K562 (cell line): Measurements from ENCODE around the gene TDRD10. TPM values are rescaled to one million over a fixed set of nuclear protein-coding genes. Genes with fewer than 3 reads are reported as not detected.

Experiments
- AFF1 ChIP-seq, 2 experiments: fragments of 450-650 bp; IDR thresholded peaks; 2 replicates each; pipeline ENCODE4 v1.6.1; 2018; ENCODE audit warnings: mild to moderate bottlenecking in 2 of 2, low read depth in 1 of 2; ENCODE audit not compliant: partially characterized antibody in 2 of 2
- DMBX1 ChIP-seq: fragments of 250-450 bp; sonication (Bioruptor Pico); IDR thresholded peaks from 2 replicates; pipeline ENCODE4 v1.8.0; 2022; ENCODE audit warnings: inconsistent platforms, mild to moderate bottlenecking, moderate library complexity, borderline replicate concordance
- FOS ChIP-seq: IDR thresholded peaks from 3 replicates; pipeline ENCODE4 v1.6.1; 2011; ENCODE audit not compliant: insufficient read length; ENCODE audit errors: extremely low read depth
- LARP7 ChIP-seq: fragments of 450-650 bp; IDR thresholded peaks from 2 replicates; pipeline ENCODE4 v1.6.1; 2016
- LEF1 ChIP-seq: fragments of 450-650 bp; IDR thresholded peaks from 2 replicates; pipeline ENCODE4 v1.6.1; 2016; ENCODE audit warnings: mild to moderate bottlenecking
- MEIS2 ChIP-seq: fragments of 450-650 bp; IDR thresholded peaks from 2 replicates; pipeline ENCODE4 v1.6.1; 2014; ENCODE audit warnings: mild to moderate bottlenecking; ENCODE audit not compliant: partially characterized antibody
- POLR3A ChIP-seq: IDR thresholded peaks from 2 replicates; pipeline ENCODE4 v1.6.1; 2011; ENCODE audit warnings: borderline replicate concordance, mild to moderate bottlenecking, moderate library complexity; ENCODE audit not compliant: insufficient read length, insufficient read depth; ENCODE audit errors: extremely low read depth
- PTRF ChIP-seq: fragments of 450-650 bp; IDR thresholded peaks from 2 replicates; pipeline ENCODE4 v1.6.1; 2016; ENCODE audit warnings: mild to moderate bottlenecking, missing genetic modification characterization, missing compliant biosample characterization
- RBM14 ChIP-seq: fragments of 200-400 bp; formaldehyde crosslinking; IDR thresholded peaks from 2 replicates; pipeline ENCODE4 v1.6.1; 2018; ENCODE audit warnings: low read depth, mild to moderate bottlenecking, low read length, moderate library complexity, borderline replicate concordance; ENCODE audit not compliant: insufficient read depth
- REST ChIP-seq, 2 experiments: fragments of 450-650 bp; formaldehyde crosslinking in 1 of 2; IDR thresholded peaks; 2 replicates each; pipeline versions ENCODE4 v1.4.0 to v1.6.1; 2014 to 2020; ENCODE audit warnings: mild to moderate bottlenecking in 2 of 2, borderline replicate concordance in 1 of 2, low read depth in 1 of 2
- TRIM24 ChIP-seq, 2 experiments: fragments of 450-650 bp; IDR thresholded peaks; 2 replicates each; pipeline ENCODE4 v1.6.1; 2016
- ZBTB12 ChIP-seq: fragments of 250-450 bp; sonication (Bioruptor Pico); IDR thresholded peaks from 2 replicates; pipeline ENCODE4 v1.4.0; 2020
- ZBTB7A ChIP-seq: IDR thresholded peaks from 2 replicates; pipeline ENCODE4 v1.6.1; 2011; ENCODE audit warnings: low read depth, mild to moderate bottlenecking, low read length, moderate library complexity, borderline replicate concordance; ENCODE audit not compliant: control insufficient read depth
- ZNF77 ChIP-seq: fragments of 250-450 bp; sonication (Bioruptor Pico); IDR thresholded peaks from 2 replicates; pipeline ENCODE4 v1.5.0; 2020
- polyA plus RNA-seq, 8 experiments: library from polyadenylated mRNA; depleted of rRNA in 4 of 8; stranded (reverse) in 5 of 8; unstranded in 3 of 8; fragments of >200 nt; fragmentation: Nextera tagmentation in 2 of 8; fragmentation: Illumina TruSeq in 1 of 8; extraction: Ambion mirVana in 2 of 8; extraction: Trizol in 1 of 8; gene quantifications; 2 replicates each; pipeline versions ENCODE4 v1.2.1 to v1.2.3, GENCODE V29; 2011 to 2014; ENCODE audit warnings: inconsistent platforms in 1 of 8, missing spikeins in 1 of 8
- total RNA-seq, 7 experiments: library from RNA; depleted of rRNA in 6 of 7; stranded (reverse); fragments of >200 nt in 6 of 7; fragmentation: Illumina TruSeq in 2 of 7; extraction: Trizol in 2 of 7; gene quantifications; 2 replicates each; pipeline versions ENCODE4 v1.2.1 to v1.2.3, GENCODE V29; 2011 to 2021; ENCODE audit warnings: low replicate concordance in 1 of 7

Gene TDRD10
- total and polyA plus RNA-seq, 9 of the 15 experiments (the other 6 are each of a cell fraction or from before 2014, with no cell fraction given), result not detected

- TF ChIP-seq REST (IDR thresholded peaks at IDR 0.05; ENCODE audit: borderline replicate concordance) (peak; percentile 86), REST (CRISPR knock-in tag; IDR thresholded peaks at IDR 0.05; ENCODE audit: low read depth) (no peak), DMBX1 (peak; percentile 27; the same call in 1 of the 2 replicates), LARP7 (no peak), RBM14 (no peak), AFF1 (IDR thresholded peaks at IDR 0.05; ENCODE audit: low read depth in 1 of 2, partially characterized antibody in 2 of 2) (no peak), ZNF77 (CRISPR knock-in tag) (no peak), LEF1 (peak; percentile 84), TRIM24 (IDR thresholded peaks at IDR 0.05) (peak; percentile 28 to 52; a peak in 2 of 4 replicates), ZBTB7A (peak; percentile 82; the same call in 1 of the 2 replicates), POLR3A (no peak), FOS (no peak), ZBTB12 (no peak), MEIS2 (no peak), PTRF (tag) (no peak)
These were observed 4.8 kb upstream of the TDRD10 start (continued) for GRCh38 chr1:154497026-154497806.
